ENCODE data around the gene FBXW11. TPM values are rescaled to one million over a fixed set of nuclear protein-coding genes. Genes with fewer than 3 reads are reported as not detected.

The FBXW11 gene
- total RNA-seq, 1 donor from 2014 or later: 67.5 TPM

DNA sequence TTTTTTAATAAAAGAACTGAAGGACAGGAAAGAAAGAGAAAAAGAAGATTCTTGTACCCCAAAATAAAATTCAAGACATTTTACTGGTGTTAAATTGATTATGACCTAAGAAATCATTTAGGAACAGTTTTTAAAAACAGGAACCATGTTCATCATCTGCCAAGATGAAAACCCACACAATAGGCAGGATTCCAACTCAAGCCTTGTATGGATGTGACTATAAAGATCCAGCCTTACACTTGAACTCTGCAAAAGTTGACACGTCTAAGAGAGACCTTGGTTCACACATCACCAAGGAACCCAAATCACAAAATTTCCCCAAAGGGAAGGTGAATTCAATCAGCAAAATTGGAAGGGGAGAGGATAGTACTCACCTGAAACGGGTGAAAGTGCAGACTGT is 138.2 kb downstream of the FBXW11 start:
- DNase-seq (ENCODE audit: low read depth, low spot score): no peak

DNA sequence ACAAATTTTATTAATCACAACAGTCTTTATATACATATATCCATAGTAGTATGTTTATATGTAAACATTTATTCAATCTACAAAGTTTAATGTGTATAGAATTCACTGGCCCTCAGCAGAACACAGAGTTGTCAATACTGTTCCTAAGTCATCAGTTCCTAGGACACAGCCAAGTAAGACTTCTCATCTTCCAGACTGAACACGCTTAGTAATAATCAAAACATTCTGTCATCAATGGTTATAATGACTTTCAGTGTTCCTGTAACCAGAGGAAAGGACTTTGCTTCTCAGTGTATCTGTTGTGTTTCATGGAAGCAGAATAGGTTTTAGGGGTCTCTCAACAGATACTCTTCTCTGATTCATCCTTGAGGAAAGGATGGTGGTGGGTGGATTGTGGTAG is 138.7 kb downstream of the FBXW11 start:
- no peak for DNase-seq (ENCODE audit: low read depth, low spot score)

DNA sequence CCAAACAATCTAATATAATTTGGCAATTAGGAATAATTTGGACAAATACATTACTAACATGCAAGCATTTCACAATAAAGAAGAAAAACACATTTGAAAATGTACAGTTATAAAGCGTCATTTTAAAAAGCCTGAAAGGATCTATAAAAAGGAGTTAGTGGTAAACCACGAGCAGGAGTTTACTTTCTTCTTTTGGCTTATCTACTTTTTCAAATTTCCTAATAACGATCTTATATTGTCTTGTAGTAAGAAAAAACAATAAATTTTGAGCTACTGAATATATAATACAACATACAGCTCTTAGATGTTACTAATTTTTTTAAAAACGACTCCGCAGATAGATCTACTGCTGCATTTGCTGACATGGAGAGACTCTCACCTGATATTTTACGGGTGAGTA is 141.0 kb downstream of the FBXW11 start:
- no peak for DNase-seq (ENCODE audit: low read depth, low spot score)

GRCh38 chr5:171863935-171864334 is 142.5 kb downstream of the FBXW11 start:
- no peak for DNase-seq (ENCODE audit: low read depth, low spot score)

GRCh38 chr5:171862624-171863023 is 143.8 kb downstream of the FBXW11 start:
- no peak for DNase-seq (ENCODE audit: low read depth, low spot score)

DNA sequence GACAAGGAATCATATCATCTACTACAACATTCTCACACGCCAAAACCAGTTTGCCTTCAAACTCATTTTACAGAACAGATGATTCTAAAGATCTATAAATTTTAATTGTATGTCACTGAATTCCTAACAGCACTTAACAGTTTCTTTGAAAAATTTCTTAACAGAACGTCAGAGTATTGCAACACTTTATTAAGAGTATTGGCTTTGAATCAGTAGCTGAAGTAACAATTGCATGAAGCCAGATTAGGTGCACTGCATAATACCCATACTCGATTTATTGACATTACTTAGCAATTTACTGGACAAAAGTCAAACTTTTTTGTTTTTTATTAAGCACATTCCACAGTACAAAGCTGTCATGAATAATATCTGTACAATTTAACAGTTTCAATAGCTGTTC is 145.1 kb downstream of the FBXW11 start:
- no peak for DNase-seq (ENCODE audit: low read depth, low spot score)

- no peak for DNase-seq (ENCODE audit: low read depth, low spot score)
Observed at GRCh38 chr5:171858303-171858702, 148.1 kb downstream of the FBXW11 start.

GRCh38 chr5:171857489-171857876 is 149.0 kb downstream of the FBXW11 start:
- no peak for DNase-seq (ENCODE audit: low read depth, low spot score)

GRCh38 chr5:171855798-171856763 is 150.4 kb downstream of the FBXW11 start:
- DNase-seq (ENCODE audit: low read depth, low spot score): no peak

DNA sequence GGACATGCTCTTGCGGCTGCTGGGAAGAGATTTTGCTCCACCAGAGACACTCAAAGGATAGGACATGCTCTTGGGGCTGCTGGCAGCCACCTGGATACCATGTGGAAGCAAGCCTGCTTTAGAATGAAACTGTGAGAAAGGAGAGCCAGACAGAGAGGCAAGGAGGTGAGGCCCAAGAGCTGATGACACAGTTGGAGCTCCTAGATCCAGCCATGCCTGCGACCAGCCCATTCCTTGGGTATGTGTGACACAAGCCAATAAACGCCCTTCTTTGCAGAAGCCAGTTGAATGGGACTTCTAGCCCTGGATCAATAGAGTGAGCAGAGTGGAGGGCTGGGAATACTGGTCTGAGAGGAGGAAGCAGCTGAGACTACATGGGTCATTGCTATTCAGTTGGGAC is 151.2 kb downstream of the FBXW11 start:
- DNase-seq (ENCODE audit: low read depth, low spot score): no peak

DNA sequence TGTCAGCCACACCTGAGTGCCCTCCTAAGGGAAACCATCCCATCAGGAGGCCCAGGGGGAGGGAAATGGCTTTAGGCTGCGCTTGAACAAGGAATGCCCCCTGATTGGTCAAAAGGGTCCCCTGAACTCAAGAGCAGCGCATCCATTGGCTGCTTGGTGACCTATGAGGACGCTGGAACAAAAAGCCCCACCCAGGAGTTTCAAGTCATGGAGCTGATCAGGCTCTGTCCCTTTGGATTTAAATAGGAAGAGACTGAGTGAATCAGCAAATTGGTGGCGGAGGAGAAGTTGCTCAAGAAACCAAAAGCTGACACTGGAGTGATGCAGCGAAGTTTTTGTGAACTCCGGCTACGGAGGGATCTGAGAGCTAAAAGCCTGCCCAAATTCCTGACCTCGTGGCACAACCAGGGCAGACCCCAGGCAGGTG is 154.2 kb downstream of the FBXW11 start:
- no peak for DNase-seq (ENCODE audit: low read depth, low spot score)

DNA sequence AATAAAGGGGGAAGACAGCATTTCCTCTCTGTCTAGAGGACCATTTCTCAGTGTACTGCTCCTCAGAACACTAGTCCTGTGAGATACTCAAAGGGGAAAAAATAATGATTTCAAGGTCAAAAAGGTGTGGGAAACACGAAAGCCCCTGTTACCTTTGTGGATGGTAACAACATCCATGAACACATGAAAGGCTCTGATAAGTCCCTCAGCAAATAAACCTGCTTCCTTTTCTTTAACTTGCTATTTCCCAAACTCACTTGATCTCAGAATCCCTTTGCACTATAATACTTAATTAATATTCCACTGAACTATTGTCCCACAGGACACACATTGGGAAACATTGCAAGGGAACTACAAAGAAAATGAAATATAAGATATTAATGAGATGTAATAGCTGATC is 155.2 kb downstream of the FBXW11 start:
- DNase-seq (ENCODE audit: low read depth, low spot score): no peak

DNA sequence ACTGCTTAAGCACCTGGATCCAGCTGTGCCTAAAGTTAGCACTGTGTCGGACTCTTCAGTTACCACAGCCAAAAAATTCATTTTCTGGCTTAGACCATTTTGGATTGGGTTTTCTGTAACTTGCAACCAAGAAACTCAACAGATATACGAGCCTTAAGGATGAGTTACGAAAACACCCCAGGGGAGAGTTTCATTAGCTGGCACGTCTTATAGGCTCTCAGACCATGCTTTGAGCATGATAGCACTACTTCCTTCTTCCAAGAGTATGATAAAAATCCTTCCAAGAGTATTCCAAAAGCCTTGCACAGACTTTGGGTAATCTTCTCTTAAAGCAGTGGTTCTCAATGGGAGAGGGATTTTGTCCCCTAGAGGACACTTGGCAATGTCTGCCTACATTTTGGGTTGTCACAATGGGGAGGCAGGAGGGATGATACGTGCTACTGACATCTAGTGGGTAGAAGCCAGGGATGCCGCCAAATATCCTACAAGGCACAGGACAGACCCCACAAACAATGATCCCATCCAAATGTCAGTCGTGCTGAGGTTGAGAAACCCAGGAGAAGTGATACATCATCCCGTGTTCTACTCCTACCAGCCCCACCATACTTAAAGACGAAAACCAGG is 156.0 kb downstream of the FBXW11 start:
- DNase-seq (ENCODE audit: low read depth, low spot score): no peak

GRCh38 chr5:171849585-171850323 is 156.7 kb downstream of the FBXW11 start:
- DNase-seq (ENCODE audit: low read depth, low spot score): no peak

DNA sequence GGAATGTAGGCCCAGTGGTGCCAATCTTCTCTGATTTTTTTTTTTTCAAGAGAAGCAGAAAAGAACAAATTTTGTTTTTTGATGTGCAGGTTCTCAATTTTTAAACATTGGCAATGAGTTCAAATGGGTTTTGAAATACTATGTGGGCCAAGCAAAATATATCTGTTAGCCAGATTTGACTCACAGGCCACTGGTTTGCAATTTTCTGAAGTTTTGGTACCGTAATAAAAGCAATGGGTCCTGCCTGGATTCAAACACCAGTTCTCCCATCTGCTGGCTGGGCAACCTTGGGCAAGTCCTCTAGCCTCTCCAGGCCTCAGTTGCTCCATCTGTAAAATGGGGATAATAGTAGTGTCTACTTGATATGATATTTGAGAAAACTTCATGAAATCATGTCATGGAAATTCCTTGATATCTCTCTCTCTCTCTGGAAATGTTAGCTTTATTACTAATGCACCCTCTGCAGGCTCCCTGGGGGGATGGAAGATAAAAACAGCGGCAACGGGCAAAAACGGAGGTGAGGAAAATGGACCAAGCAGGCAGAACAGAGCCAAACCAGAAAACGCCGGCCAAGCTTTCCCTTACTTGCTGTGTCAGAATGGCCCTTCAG is 157.4 kb downstream of the FBXW11 start:
- no peak for DNase-seq (ENCODE audit: low read depth, low spot score)

- no peak for DNase-seq (ENCODE audit: low read depth, low spot score)
Observed at GRCh38 chr5:171848486-171848885, 158.0 kb downstream of the FBXW11 start.

- DNase-seq (ENCODE audit: low read depth, low spot score): no peak
Observed at GRCh38 chr5:171848006-171848405, 158.4 kb downstream of the FBXW11 start.

DNA sequence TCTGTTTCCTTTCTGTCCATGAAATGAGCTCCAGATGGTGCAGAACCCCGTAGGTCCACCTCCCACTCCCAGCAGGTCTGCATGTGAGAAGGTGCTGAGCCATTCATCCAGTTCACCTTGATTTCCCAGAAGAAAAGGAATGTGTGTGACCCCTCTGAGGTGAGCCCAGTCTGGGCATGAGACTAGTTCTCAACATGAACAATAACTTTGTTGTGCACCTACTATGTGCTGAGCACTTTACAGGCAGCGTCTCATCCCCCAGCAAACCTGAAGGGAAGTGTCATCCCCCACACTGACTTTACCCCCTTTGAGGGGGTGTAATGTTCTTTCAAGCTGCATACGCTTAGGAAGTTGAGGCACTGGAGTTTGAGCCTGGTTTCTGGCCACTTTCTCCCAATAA is 159.4 kb downstream of the FBXW11 start:
- no peak for DNase-seq (ENCODE audit: low read depth, low spot score)

GRCh38 chr5:171846323-171846722 is 160.1 kb downstream of the FBXW11 start:
- DNase-seq (ENCODE audit: low read depth, low spot score): no peak

- DNase-seq (ENCODE audit: low read depth, low spot score): no peak
Observed at GRCh38 chr5:171845857-171846256, 160.6 kb downstream of the FBXW11 start.

DNA sequence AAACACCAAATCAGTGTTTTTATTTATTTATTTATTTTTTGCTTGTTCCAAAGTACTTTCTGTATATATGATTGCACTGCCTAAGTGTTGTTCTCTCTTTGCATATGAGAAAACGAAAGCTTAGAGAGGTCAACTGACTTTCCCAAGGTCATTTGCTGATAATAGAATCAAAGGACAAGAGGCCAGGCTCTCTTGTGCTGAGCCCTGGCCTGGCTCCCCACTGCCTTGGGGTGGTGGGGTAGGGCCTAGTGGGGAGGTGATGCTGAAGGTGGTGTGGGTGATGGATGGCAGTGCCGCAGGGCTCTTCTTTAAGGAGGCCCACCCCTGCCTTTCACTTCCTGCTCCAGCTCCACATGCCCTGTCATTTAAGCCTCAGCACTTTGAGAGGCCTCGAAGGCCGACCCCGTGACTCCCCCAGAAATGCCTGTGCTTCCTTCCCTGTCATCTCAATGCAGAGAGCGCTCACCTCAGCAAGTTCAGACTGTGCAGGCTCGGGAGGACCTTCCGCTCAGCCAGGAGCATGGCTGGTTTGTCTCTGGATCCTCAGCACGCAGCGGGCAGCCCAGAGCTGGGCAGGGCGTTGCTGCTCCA is 161.3 kb downstream of the FBXW11 start:
- DNase-seq (ENCODE audit: low read depth, low spot score): no peak

All from pulmonary artery endothelial cell (primary cell).